ENCODE measurements around the gene NTN1. TPM values are rescaled to one million over a fixed set of nuclear protein-coding genes. Genes with fewer than 3 reads are reported as not detected.

NTN1 gene
- total and polyA plus RNA-seq, 2 of the 13 experiments (the other 11 are each of a cell fraction or from before 2014, with no cell fraction given): 0.04 to 0.05 TPM

- H3K27me3 ChIP-seq (ENCODE audit: control insufficient read depth in 1 of 2, insufficient read depth in 2 of 2, low read length in 2 of 2): peaks cover 0 to 63% of the 10 kb centered on the region in 2 experiments; a peak in 4 of 5 replicates
- H3K79me2 ChIP-seq (ENCODE audit: insufficient read depth, low read length): no peaks in the 10 kb centered on the region
- intact Hi-C loops (cut with micrococcal nuclease; ENCODE audit: unreplicated experiment) (no loop called here), in situ Hi-C loops (cut with HindIII; ENCODE audit: extremely low pct_ligation_motif_present, low pct_unique_long_range_greater_than_20kb) (no loop called here)
- 41% methylated on average over 14 of the region's 14 CpGs for WGBS (ENCODE audit: low lambda C conversion rate)
- DNase-seq (ENCODE audit: low spot score) (no peak), FAIRE-seq (no peak), ATAC-seq (no peak)
- H3K4me2 ChIP-seq (ENCODE audit: low read depth, low read length): no peak overlapping the region
- no peaks in the 10 kb centered on the region for H3K4me1 ChIP-seq (ENCODE audit: insufficient read depth, low read length)
- BruUV-seq (replicated peaks): no TSS peak
- no peak overlapping the region for H3K4me3 ChIP-seq (replicated peaks in 1 of 3; ENCODE audit: insufficient read depth in 1 of 3, low read depth in 2 of 3, low read length in 3 of 3)
- H2AFZ ChIP-seq (ENCODE audit: low read length): no peak overlapping the region
- no peaks in the 10 kb centered on the region for H4K20me1 ChIP-seq (ENCODE audit: insufficient read depth, low read length)
- H3K36me3 ChIP-seq (replicated peaks in 1 of 2; ENCODE audit: control insufficient read depth in 1 of 2, insufficient read depth in 2 of 2, low read length in 2 of 2): no peaks in the 10 kb centered on the region
- no peaks in the 10 kb centered on the region for H3K9me3 ChIP-seq (ENCODE audit: low read length)
- ChIA-PET POLR2A (no interaction called here), CTCF (ENCODE audit: low intra/inter-chr PET ratio, low total read pairs) (no interaction called here)
- H3K9ac ChIP-seq (ENCODE audit: insufficient read depth, low read depth, low read length): no peak overlapping the region
- H3K27ac ChIP-seq (ENCODE audit: extremely low read length, insufficient read depth, low read length): no peak overlapping the region
- TF ChIP-seq TEAD3 (CRISPR knock-in tag; optimal IDR thresholded peaks at IDR 0.05; ENCODE audit: borderline replicate concordance): no peak
- TF ChIP-seq ZSCAN5A (CRISPR knock-in tag; IDR thresholded peaks at IDR 0.05; ENCODE audit: borderline replicate concordance): no peak
- TF ChIP-seq KAT2B (IDR thresholded peaks at IDR 0.05; ENCODE audit: borderline replicate concordance, low read depth, low read length): no peak
- TF ChIP-seq ELK4 (CRISPR knock-in tag; IDR thresholded peaks at IDR 0.05; ENCODE audit: borderline replicate concordance): no peak
- no peak for TF ChIP-seq SNAPC2 (CRISPR knock-in tag; IDR thresholded peaks at IDR 0.05)
- TF ChIP-seq ZNF569 (CRISPR knock-in tag; IDR thresholded peaks at IDR 0.05; ENCODE audit: borderline replicate concordance): no peak
- no peak for TF ChIP-seq TBL1XR1 (IDR thresholded peaks at IDR 0.05; ENCODE audit: borderline replicate concordance, low read length, partially characterized antibody)
- TF ChIP-seq GATAD1 (CRISPR knock-in tag; IDR thresholded peaks at IDR 0.05): no peak
- no peak for TF ChIP-seq PBX2 (CRISPR knock-in tag; IDR thresholded peaks at IDR 0.05)
- no peak for TF ChIP-seq CERS6 (CRISPR knock-in tag; IDR thresholded peaks at IDR 0.05)
These were observed 3.2 kb downstream of the NTN1 start for GRCh38 chr17:9024497-9024896.

All from HepG2 (cell line).